ENCODE measurements around the gene GRK5.
A peak's percentile ranks its signal among the peaks of the same experiment; 100 is the strongest.

Gene GRK5

DNA sequence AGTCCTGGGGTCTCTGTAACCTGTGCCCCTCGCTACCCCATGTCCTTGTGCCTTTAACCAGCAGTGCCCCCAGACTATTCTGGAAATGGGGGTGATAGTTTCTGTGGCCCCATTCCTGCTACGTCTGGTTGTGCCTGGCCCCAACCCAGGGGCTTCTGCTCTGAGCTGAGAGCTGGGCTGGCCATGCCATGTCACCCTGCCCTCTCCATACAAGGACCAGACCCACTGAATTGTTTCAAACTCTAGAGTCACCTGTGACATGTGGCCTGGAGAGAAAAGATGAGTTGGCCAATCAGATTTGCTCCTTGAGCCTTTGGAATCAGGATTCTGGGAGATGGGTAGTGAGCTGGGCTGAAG is 108.6 kb downstream of the GRK5 start:
- no peak overlapping the region for H3K4me3 ChIP-seq (ENCODE audit: low read length)
- peaks cover 38% of the 10 kb centered on the region for H3K4me1 ChIP-seq (ENCODE audit: low read length)
- H3K79me2 ChIP-seq (ENCODE audit: low read length), result no peaks in the 10 kb centered on the region
- peaks cover 24% of the 10 kb centered on the region for H4K20me1 ChIP-seq (ENCODE audit: insufficient read depth, low read length)
- H3K27ac ChIP-seq (ENCODE audit: low read length), result no peak overlapping the region
- H3K4me2 ChIP-seq (ENCODE audit: low read length), result peak overlapping the region; percentile 69
- H3K27me3 ChIP-seq (ENCODE audit: low read depth, low read length), result no peaks in the 10 kb centered on the region
- no peak overlapping the region for H2AFZ ChIP-seq (ENCODE audit: low read depth, low read length)
- no peak overlapping the region for H3K9ac ChIP-seq (ENCODE audit: low read length)
- no peaks in the 10 kb centered on the region for H3K36me3 ChIP-seq (replicated peaks; ENCODE audit: low read depth, low read length)
- H3K9me3 ChIP-seq (ENCODE audit: insufficient read depth, low read length), result no peaks in the 10 kb centered on the region
- TF ChIP-seq EZH2phosphoT487 (IDR thresholded peaks at IDR 0.05; ENCODE audit: low read depth), result no peak
- TF ChIP-seq, protein P1, sequence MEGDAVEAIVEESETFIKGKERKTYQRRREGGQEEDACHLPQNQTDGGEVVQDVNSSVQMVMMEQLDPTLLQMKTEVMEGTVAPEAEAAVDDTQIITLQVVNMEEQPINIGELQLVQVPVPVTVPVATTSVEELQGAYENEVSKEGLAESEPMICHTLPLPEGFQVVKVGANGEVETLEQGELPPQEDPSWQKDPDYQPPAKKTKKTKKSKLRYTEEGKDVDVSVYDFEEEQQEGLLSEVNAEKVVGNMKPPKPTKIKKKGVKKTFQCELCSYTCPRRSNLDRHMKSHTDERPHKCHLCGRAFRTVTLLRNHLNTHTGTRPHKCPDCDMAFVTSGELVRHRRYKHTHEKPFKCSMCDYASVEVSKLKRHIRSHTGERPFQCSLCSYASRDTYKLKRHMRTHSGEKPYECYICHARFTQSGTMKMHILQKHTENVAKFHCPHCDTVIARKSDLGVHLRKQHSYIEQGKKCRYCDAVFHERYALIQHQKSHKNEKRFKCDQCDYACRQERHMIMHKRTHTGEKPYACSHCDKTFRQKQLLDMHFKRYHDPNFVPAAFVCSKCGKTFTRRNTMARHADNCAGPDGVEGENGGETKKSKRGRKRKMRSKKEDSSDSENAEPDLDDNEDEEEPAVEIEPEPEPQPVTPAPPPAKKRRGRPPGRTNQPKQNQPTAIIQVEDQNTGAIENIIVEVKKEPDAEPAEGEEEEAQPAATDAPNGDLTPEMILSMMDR (IDR thresholded peaks at IDR 0.05; ENCODE audit: low read depth, low read length), result no peak

DNA sequence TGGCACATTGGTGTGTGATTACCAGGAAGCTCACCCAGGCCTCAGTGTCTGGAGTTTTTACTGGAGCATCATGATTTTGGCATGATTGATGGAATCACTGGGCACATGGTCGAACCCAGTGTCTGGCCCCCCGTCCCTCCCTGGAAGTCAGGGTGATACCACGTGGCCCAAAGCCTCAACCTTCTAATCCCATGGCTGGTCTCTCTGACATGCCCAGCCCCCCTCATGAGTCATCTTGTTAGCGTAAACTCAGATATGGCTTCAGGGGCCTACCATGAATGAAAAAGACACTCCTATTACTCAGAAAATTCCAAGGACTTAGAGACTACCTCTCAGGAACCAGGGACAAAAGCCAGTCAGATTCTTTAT is 109.3 kb downstream of the GRK5 start:
- TF ChIP-seq EZH2phosphoT487 (IDR thresholded peaks at IDR 0.05; ENCODE audit: low read depth), result no peak
- TF ChIP-seq, protein P1 (IDR thresholded peaks at IDR 0.05; ENCODE audit: low read depth, low read length), result no peak
- H3K4me2 ChIP-seq (ENCODE audit: low read length), result no peak overlapping the region
- H3K9me3 ChIP-seq (ENCODE audit: insufficient read depth, low read length), result no peaks in the 10 kb centered on the region
- H3K4me3 ChIP-seq (ENCODE audit: low read length), result no peak overlapping the region
- H3K4me1 ChIP-seq (ENCODE audit: low read length), result peaks cover 41% of the 10 kb centered on the region
- no peak overlapping the region for H2AFZ ChIP-seq (ENCODE audit: low read depth, low read length)
- H3K27me3 ChIP-seq (ENCODE audit: low read depth, low read length), result no peaks in the 10 kb centered on the region; the same call in 1 of the 2 replicates
- H3K27ac ChIP-seq (ENCODE audit: low read length), result no peak overlapping the region
- H4K20me1 ChIP-seq (ENCODE audit: insufficient read depth, low read length), result peaks cover 24% of the 10 kb centered on the region
- no peaks in the 10 kb centered on the region for H3K79me2 ChIP-seq (ENCODE audit: low read length)
- H3K9ac ChIP-seq (ENCODE audit: low read length), result no peak overlapping the region
- H3K36me3 ChIP-seq (replicated peaks; ENCODE audit: low read depth, low read length), result no peaks in the 10 kb centered on the region

DNA sequence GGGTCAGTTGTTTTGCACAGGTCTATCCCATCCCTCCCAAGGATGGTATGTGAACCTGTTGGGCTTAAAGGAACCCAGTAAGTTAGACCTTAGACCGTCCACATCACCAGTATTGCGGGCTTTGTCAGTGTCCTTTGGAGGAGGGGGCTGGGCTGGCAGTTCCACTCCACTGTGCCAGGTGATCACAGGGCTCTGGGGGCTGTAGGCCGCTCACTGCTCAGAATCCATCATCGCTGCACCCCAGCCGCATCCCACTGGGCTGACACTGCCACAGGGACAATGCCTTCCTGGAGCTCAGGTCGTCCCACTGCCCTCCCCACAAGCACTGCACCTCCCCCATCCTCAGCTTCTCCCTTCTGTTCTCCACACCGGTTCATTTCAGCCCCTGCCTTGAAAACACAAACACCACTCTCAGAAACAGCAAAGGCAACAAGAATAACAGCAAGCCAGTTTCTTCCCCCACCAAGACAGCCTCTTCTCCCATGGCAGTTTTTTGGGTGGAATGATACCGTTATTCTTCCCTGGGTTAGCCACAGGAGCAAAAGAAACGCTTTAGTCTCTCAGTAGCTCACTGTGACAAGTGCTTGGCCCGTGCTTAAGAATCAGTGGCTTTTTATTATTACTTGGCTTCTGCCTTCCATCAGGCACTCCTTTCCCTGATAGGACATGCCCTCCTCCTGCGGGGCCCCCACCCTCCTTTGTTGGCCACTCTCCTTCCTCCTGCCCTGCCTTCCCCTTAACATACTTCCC is 111.2 kb downstream of the GRK5 start:
- TF ChIP-seq, protein P1 (IDR thresholded peaks at IDR 0.05; ENCODE audit: low read depth, low read length), result no peak
- no peaks in the 10 kb centered on the region for H3K9me3 ChIP-seq (ENCODE audit: insufficient read depth, low read length)
- no peaks in the 10 kb centered on the region for H3K79me2 ChIP-seq (ENCODE audit: low read length)
- no peaks in the 10 kb centered on the region; the same call in 1 of the 2 replicates for H3K27me3 ChIP-seq (ENCODE audit: low read depth, low read length)
- no peak overlapping the region for H3K4me3 ChIP-seq (ENCODE audit: low read length)
- no peaks in the 10 kb centered on the region for H3K36me3 ChIP-seq (replicated peaks; ENCODE audit: low read depth, low read length)
- no peak overlapping the region for H3K4me2 ChIP-seq (ENCODE audit: low read length)
- no peak overlapping the region for H3K27ac ChIP-seq (ENCODE audit: low read length)
- no peak overlapping the region for H3K9ac ChIP-seq (ENCODE audit: low read length)
- H3K4me1 ChIP-seq (ENCODE audit: low read length), result peaks cover 31% of the 10 kb centered on the region
- H2AFZ ChIP-seq (ENCODE audit: low read depth, low read length), result no peak overlapping the region
- H4K20me1 ChIP-seq (ENCODE audit: insufficient read depth, low read length), result peaks cover 22% of the 10 kb centered on the region

DNA sequence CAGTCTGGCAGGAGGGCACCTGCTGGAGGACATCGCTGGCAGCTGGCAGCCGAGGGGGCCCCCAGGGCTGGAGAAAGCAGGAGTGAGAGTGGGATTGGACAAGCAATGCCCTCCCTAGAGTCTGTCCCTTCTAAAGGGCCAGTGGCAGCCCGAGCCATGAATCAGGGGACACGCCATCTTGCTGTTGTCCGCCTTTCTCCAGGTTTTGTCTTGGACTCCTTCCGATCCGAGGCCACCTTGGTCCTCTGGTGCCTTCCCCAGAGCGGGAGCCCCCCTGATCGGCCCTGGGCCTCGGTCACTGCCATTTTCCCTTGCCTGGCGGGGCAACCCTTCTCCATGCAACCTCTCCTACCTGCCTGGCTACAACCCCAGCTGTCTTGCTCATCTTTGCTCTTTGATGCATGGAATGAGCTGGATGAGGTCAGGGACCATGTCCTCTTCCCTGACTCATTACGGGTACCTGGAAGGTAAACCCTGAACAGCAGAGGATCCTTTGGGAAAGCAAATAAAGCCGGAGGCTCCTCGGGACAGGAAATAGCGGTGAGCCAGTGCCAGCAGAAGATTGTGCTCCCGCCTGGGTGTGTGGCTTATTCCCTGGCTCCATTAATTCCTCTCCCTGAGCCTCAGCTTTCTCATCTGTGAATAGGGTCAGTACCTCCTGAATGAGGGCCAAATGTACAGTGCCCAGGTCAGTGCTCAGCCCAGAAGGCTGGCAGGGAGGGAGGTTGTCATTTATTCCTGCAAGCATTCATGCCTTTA is 112.0 kb downstream of the GRK5 start:
- Histone ChIP-seq H3K4me2 (ENCODE audit: low read length) (no peak overlapping the region), H3K27me3 (ENCODE audit: low read depth, low read length) (no peaks in the 10 kb centered on the region; the same call in 1 of the 2 replicates), H3K36me3 (replicated peaks; ENCODE audit: low read depth, low read length) (no peaks in the 10 kb centered on the region), H4K20me1 (ENCODE audit: insufficient read depth, low read length) (peaks cover 18% of the 10 kb centered on the region), H3K9me3 (ENCODE audit: insufficient read depth, low read length) (no peaks in the 10 kb centered on the region), H3K79me2 (ENCODE audit: low read length) (no peaks in the 10 kb centered on the region), H2AFZ (ENCODE audit: low read depth, low read length) (no peak overlapping the region), H3K4me1 (ENCODE audit: low read length) (peaks cover 24% of the 10 kb centered on the region), H3K27ac (ENCODE audit: low read length) (no peak overlapping the region), H3K4me3 (ENCODE audit: low read length) (no peak overlapping the region), H3K9ac (ENCODE audit: low read length) (no peak overlapping the region)
- no peak for TF ChIP-seq EZH2phosphoT487 (IDR thresholded peaks at IDR 0.05; ENCODE audit: low read depth)

All from OCI-LY3 (cell line).